GM19238 (cell line): ENCODE results near the gene CNIH2.
"Not testable (repeated sequence)": the region's sequence is repeated elsewhere in the genome, so short reads cannot be mapped to it uniquely, and the experiment has no call there.

ENCODE experiments used
- DNase-seq: peaks from one replicate; pipeline ENCODE4 v3.0.0; 2011; ENCODE audit warnings: low spot score; ENCODE audit not compliant: insufficient read length

Gene CNIH2

GRCh38 chr11:66314561-66315497, 36.9 kb downstream of the CNIH2 start:
- DNase-seq, result no peak

- DNase-seq, result no peak
Observed at GRCh38 chr11:66315498-66315885, 37.5 kb downstream of the CNIH2 start.

GRCh38 chr11:66315921-66316811, 38.2 kb downstream of the CNIH2 start:
- DNase-seq, result no peak

- DNase-seq, result no peak
Observed at GRCh38 chr11:66316849-66317251, 38.9 kb downstream of the CNIH2 start, which contains the start of gene CD248. TSS of gene CD248 (minus strand) at chr11:66317044. CDS start at chr11:66317027, 17 bp downstream.

- no peak for DNase-seq
Observed at GRCh38 chr11:66317322-66317722, 39.3 kb downstream of the CNIH2 start.

- DNase-seq, result no peak
Observed at GRCh38 chr11:66317723-66318599, 40.0 kb downstream of the CNIH2 start.

GRCh38 chr11:66318600-66318970, 40.6 kb downstream of the CNIH2 start:
- no peak for DNase-seq

- not testable (repeated sequence) for DNase-seq
Observed at GRCh38 chr11:66320289-66320688, 42.3 kb downstream of the CNIH2 start.

GRCh38 chr11:66320748-66321147, 42.8 kb downstream of the CNIH2 start:
- not testable (repeated sequence) for DNase-seq

- DNase-seq, result no peak
Observed at GRCh38 chr11:66321606-66322005, 43.6 kb downstream of the CNIH2 start.

GRCh38 chr11:66322732-66323427, 44.9 kb downstream of the CNIH2 start:
- DNase-seq, result no peak

GRCh38 chr11:66323684-66324083, 45.7 kb downstream of the CNIH2 start:
- no peak for DNase-seq

GRCh38 chr11:66324664-66325063, 46.7 kb downstream of the CNIH2 start:
- DNase-seq, result no peak

- no peak for DNase-seq
Observed at GRCh38 chr11:66325263-66325671, 47.3 kb downstream of the CNIH2 start.

- no peak for DNase-seq
Observed at GRCh38 chr11:66326261-66327111, 48.5 kb downstream of the CNIH2 start.

GRCh38 chr11:66327171-66328030, 49.4 kb downstream of the CNIH2 start:
- DNase-seq, result no peak

GRCh38 chr11:66328031-66328301, 50.0 kb downstream of the CNIH2 start:
- no peak for DNase-seq

GRCh38 chr11:66328302-66329144, 50.5 kb downstream of the CNIH2 start:
- peak; percentile 92 for DNase-seq
